Thyroid gland (tissue), 4 donors: ENCODE results near the gene GABRR1.

Experiments used
- CTCF ChIP-seq, 6 experiments: fragments of 200-600 bp in 3 of 6; fragments of 450-650 bp in 3 of 6; sonication (generic) in 3 of 6; IDR thresholded peaks; one replicate each; pipeline ENCODE4 v1.5.1; 2016 to 2019; ENCODE audit warnings: antibody characterized with exemption in 6 of 6, mild to moderate bottlenecking in 2 of 6, inconsistent platforms in 1 of 6, moderate library complexity in 1 of 6
- POLR2A ChIP-seq, 2 donors: fragments of 450-650 bp; IDR thresholded peaks; one replicate each; pipeline ENCODE4 v1.6.1; 2017; ENCODE audit warnings: antibody characterized with exemption in 2 of 2, mild to moderate bottlenecking in 2 of 2, moderate library complexity in 1 of 2

- TF ChIP-seq CTCF (IDR thresholded peaks at IDR 0.05), result no peak
- TF ChIP-seq POLR2A (IDR thresholded peaks at IDR 0.05), result no peak
These were observed 85.6 kb downstream of the GABRR1 start for GRCh38 chr6:89131599-89131998.
